ENCODE data around the gene MMAA.
"Not testable (repeated sequence)": the region's sequence is repeated elsewhere in the genome, so short reads cannot be mapped to it uniquely, and the experiment has no call there.

Gene MMAA

DNA sequence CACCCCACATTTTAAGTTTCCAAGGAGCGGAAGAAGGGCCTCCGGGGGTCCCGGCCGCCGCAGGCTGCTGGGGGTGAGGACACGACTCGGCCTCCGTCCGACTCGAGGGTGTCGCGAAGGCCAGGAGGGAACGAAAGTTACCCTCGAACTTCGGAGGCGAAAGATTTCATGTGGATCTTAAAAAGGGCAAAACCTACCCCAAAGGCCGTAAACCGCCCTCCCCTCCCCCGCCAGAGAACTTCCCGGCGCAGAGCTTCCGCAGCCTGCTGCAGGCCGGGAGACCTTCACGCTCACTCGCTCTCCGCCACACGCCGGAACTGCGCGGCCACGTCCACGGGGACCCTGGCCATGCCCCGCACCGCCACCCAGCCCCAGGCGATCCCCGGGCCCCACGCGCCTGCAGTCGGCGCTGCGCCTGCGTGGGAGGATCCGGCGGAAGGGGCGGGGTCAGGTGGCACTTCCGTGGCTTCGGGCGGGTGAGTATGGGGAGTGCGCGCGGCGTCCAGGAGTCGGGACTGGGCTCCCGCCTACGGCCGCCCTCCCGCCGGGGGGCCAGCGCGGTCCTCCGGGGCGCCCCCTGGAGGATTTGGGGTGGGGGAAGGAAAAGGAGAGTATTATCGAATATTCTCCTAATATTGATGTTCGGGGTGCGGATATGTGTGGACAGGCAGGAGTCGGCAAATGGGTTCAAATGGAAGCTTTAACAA, at the start of gene MMAA:
TSS of gene MMAA (plus strand) at position 454 of the 707 bp plus-strand sequence. CDS start 19,755 bp downstream, outside the sequence.
- peaks cover 5% of the 10 kb centered on the region for H3K9me3 Mint-ChIP-seq
- H3K27ac Mint-ChIP-seq: peak within 1 kb of the TSS; percentile 95
- peaks cover 6% of the 10 kb centered on the region for H3K36me3 Mint-ChIP-seq
- peaks cover under 1% of the 10 kb centered on the region for H3K27me3 Mint-ChIP-seq
- peak within 1 kb of the TSS; percentile 92 for H3K4me3 Mint-ChIP-seq
- H3K4me1 Mint-ChIP-seq: peaks cover 49% of the 10 kb centered on the region

DNA sequence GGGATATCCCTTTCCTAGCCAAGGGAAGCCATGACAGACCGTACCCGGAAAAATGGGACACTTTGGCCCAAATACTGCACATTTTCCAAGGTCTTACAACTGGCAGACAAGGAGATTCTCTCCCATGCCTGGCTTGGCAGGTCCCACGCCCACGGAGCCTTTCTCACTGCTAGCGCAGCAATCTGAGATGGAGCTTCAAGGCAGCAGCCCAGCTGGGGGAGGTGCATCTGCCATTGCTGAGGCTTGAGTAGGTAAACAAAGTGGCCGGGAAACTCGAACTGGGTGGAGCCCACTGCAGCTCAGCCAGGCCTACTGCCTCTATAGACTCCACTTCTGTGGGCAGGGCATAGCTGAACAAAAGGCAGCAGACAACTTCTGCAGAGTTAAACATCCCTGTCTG, 44.6 kb upstream of the MMAA start:
- not testable (repeated sequence) for H3K4me3 Mint-ChIP-seq, H3K4me1 Mint-ChIP-seq, H3K27ac Mint-ChIP-seq, H3K36me3 Mint-ChIP-seq
- Mint-ChIP-seq H3K27me3 (peaks cover 19% of the 10 kb centered on the region), H3K9me3 (peaks cover 17% of the 10 kb centered on the region)

DNA sequence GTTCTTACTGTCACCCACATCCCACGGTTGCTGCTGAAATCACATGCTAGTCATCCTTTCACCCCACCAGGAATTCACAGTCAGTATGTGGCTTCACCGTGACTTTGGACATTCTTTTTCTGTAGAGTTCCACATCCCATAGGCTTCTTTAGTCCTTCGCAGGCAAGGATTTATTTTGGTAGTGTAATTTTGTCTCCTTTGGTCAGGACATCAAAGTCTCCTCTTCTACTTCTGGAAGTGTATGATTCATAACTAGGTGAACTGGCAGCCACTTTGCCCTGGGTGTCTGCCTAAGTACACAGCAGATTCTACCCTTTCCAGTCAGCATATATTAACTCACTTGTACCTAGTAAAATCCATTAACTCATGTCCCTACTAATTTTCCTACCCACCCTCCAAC, 38.3 kb upstream of the MMAA start:
- Mint-ChIP-seq H3K27ac (no peak overlapping the region), H3K4me3 (no peak overlapping the region), H3K36me3 (no peaks in the 10 kb centered on the region), H3K4me1 (no peaks in the 10 kb centered on the region), H3K27me3 (peaks cover 7% of the 10 kb centered on the region), H3K9me3 (no peaks in the 10 kb centered on the region)

DNA sequence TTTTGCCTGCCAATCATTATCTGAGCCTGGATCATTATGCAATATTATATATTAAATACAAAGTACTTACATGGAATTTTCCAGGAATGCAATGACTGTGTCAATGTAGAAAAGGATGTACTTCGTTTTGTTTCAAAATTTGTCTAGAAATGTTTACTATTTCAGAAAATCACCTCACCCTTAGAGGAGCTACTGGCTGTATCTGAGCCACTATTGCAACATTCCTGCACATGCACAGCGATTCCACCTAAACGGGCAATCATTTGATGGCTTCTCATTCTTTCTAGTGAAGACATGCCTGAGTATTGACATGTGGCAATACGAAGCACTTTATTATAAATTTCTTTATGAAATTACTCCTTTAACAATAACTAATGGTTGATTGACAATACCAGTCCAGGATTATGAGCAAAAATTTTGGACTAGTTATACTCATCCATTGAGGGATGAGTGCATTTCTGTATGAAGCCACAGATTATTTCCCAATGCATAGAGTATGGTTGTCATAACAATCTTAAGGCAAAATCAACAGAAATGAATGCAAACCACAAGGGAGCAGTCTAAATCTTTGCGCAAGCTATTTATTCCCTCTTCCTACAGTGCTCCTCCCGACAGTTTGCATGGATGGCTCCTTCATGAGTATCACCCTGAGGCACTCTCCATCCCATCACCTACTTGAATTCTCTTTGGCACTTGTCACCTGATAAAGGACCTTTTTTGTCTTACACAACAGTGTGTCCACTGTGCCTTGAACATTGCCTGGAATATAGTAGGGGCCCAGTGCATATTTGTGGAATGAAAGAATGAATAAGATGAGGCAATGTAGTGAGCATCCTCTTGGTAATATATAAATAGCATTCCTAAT, 35.8 kb upstream of the MMAA start:
- no peaks in the 10 kb centered on the region for H3K36me3 Mint-ChIP-seq
- no peak overlapping the region for H3K27ac Mint-ChIP-seq
- H3K9me3 Mint-ChIP-seq: no peaks in the 10 kb centered on the region
- H3K4me1 Mint-ChIP-seq: no peaks in the 10 kb centered on the region
- H3K27me3 Mint-ChIP-seq: peaks cover 12% of the 10 kb centered on the region
- no peak overlapping the region for H3K4me3 Mint-ChIP-seq

DNA sequence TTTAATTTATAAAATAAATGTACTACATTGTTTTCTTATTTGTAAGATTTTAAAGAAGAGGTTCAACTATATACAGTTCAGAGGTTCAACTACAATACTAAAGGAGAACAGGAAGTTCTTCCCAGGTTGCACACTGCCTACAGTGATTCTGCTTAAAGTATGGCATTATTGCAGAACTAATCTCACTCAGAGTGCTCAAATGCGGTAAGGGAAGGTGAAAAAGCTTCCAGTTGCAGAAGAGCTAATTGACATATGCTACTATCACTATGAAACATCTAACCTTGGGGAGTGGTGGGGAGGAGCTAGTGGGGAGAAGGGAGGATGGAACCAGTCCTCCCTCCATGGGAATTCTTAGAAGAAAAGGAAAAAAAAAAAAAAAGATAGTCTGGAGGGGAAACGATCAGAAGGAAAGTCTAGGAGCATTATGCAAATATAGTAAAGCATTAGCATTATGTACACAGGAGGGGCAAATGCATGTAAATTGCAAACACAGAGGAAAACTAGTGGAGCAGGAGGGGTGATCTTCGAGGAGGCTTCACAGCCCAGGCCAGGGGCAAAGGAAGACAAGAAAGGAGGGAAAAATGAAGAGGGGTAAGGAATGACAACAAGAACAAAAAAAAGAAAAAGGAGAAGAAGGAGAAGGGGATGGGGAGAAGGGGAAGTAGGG, 32.0 kb upstream of the MMAA start:
- H3K27ac Mint-ChIP-seq: no peak overlapping the region
- no peak overlapping the region for H3K4me3 Mint-ChIP-seq
- H3K27me3 Mint-ChIP-seq: peaks cover 13% of the 10 kb centered on the region
- no peaks in the 10 kb centered on the region for H3K4me1 Mint-ChIP-seq
- H3K36me3 Mint-ChIP-seq: no peaks in the 10 kb centered on the region
- no peaks in the 10 kb centered on the region for H3K9me3 Mint-ChIP-seq

DNA sequence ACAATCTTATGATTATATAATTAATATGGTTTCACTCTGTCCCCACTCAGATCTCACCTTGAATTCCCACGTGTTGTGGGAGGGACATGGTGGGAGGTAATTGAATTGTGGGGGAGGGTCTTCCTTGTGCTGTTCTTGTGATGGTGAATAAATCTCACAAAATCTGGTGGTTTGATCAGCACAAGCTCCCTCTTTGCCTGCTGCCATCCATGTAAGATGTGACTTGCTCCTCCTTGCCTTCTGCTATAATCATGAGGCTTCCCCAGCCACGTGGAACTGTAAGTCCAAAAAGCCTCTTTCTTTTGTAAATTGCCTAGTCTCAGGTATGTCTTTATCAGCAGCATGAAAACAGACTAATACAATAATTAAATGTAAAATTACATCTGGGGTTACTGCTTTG, 29.8 kb upstream of the MMAA start:
- peaks cover 18% of the 10 kb centered on the region for H3K27me3 Mint-ChIP-seq
- not testable (repeated sequence) for H3K27ac Mint-ChIP-seq, H3K4me3 Mint-ChIP-seq, H3K36me3 Mint-ChIP-seq, H3K4me1 Mint-ChIP-seq, H3K9me3 Mint-ChIP-seq

DNA sequence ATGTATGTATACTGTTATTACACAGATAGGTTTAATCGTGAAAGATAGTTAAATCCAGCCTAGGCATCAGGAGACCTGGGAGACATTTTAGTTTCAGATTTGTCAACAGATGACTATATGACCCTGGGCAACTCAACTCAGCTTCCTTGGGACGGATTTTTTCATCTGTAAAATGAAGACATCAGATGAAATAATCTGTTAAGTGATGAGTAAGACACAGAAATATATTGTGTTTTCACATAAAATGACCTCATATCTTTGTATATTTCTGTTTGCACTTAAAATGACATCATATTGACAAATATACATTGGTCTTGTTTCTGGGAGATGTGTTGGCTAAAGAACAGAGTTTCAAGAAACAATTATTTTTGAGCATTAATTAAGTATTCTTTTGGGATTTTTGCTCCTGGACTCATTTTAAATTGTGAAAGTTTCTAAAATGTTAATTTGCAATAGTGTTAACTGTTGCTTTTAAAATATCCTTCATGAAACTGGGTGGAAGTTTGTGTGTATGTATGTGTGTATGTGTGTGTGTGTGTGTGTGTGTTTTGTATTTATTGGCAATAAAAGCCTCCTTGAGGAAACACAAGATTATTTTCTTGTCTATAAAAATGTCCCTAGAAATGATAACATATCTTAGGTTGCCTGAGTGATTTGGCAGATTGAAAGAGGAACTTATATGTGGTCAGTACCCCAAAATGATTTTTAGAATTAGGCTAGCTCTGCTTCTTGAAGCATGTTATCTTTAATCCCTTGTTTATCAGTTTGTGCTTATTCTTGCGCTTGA, 29.1 kb upstream of the MMAA start:
- no peak overlapping the region for H3K27ac Mint-ChIP-seq
- peaks cover 21% of the 10 kb centered on the region for H3K27me3 Mint-ChIP-seq
- H3K36me3 Mint-ChIP-seq: no peaks in the 10 kb centered on the region
- no peaks in the 10 kb centered on the region for H3K4me1 Mint-ChIP-seq
- no peaks in the 10 kb centered on the region for H3K9me3 Mint-ChIP-seq
- H3K4me3 Mint-ChIP-seq: no peak overlapping the region

DNA sequence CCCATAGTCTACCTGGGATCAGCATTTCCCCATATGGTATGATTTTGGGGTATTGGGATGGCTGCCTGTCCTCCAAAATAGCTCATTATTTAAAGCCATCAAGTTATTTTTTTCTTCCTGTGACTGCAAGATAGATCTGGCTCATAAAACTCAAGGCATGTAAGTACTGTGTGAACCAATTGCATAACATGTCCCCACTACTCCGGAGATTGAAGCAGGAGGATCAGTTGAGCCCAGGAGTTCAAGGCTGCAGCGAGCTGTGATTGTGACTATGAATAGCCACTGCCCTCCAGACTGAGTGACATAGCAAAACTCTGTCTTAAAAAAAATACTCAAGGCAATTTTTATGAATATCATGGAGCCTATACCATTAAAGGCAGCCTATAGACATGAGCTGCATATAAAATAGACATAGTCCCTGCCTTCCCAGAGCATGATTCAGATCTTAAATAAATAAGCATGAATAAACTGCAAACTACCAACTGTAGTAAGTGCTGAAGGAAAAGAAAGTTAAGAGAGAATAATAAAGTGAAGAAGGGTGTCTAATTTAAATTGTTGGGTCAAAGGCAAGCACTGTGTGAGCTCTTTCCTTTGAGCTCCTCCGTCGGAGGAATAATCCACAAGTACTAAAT, 16.9 kb upstream of the MMAA start:
- Mint-ChIP-seq H3K9me3 (peaks cover 9% of the 10 kb centered on the region), H3K4me1 (no peaks in the 10 kb centered on the region), H3K36me3 (peaks cover 7% of the 10 kb centered on the region), H3K27ac (no peak overlapping the region), H3K27me3 (peaks cover 17% of the 10 kb centered on the region), H3K4me3 (no peak overlapping the region)

DNA sequence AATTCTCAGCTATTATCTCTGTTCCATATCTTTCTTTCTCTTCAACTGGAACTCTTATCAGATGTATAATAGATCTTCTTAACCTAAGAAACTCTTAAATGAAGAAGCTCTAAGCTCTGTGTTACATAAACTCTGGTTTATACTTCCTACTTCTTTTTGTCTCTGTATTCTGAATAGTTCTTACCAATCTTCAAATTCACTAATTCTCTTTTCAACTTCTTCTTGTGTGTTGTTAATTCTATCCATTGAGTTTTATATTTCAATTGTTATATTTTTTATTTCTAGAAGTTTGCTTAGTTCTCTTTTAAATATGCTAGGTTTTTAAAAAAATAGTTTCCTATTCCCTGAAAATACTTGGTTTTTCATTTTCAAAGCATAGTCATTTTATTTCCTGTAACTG, 13.2 kb upstream of the MMAA start:
- Mint-ChIP-seq H3K9me3 (peaks cover 9% of the 10 kb centered on the region), H3K36me3 (peaks cover 5% of the 10 kb centered on the region), H3K4me1 (no peaks in the 10 kb centered on the region), H3K27ac (no peak overlapping the region), H3K4me3 (no peak overlapping the region), H3K27me3 (peaks cover 7% of the 10 kb centered on the region)

DNA sequence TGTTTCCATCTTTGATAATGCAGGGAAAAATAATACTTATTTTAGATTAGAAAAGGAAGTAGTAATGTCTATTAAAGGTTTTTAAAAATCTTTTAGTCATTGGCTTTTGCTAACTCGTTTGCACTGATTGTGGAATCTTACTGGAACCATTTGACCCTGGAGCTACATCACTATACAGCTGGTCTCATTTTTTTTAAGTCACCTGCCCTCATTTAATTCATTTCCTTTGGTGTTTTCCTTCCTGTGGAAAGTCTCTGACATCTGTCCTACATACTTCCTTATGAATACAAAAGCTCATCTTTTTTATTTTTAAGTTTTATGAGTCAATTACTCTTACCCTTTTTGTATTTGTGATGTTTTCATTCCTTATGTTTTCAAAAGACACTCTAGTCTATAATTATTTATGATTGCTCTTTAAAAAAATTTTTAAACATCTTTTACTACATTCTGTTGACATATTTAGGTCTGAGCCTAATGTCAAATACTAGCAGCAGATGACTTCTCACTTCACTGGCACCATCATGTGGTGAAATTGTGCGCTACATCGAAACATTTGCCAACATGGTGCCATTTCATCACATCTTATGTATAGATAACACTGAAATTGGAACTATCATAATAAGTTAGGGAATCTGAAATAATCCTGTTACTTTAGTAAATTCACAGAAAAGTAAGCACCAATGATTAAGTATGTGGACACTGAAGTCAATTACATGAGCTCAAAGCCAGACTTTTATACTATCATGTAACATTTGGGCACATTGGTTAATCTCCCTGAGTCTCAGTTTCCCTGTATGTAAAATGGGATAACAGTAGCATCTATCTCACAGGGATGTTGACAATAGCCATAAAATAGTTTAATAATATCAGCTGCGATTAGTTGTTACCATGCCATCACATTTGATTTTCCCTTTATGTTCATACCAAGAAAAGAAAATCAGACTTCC, 9.4 kb upstream of the MMAA start:
- Mint-ChIP-seq H3K4me1 (peaks cover 5% of the 10 kb centered on the region), H3K27me3 (peaks cover 7% of the 10 kb centered on the region), H3K27ac (no peak overlapping the region), H3K9me3 (peaks cover 9% of the 10 kb centered on the region), H3K36me3 (peaks cover 5% of the 10 kb centered on the region), H3K4me3 (no peak overlapping the region)

DNA sequence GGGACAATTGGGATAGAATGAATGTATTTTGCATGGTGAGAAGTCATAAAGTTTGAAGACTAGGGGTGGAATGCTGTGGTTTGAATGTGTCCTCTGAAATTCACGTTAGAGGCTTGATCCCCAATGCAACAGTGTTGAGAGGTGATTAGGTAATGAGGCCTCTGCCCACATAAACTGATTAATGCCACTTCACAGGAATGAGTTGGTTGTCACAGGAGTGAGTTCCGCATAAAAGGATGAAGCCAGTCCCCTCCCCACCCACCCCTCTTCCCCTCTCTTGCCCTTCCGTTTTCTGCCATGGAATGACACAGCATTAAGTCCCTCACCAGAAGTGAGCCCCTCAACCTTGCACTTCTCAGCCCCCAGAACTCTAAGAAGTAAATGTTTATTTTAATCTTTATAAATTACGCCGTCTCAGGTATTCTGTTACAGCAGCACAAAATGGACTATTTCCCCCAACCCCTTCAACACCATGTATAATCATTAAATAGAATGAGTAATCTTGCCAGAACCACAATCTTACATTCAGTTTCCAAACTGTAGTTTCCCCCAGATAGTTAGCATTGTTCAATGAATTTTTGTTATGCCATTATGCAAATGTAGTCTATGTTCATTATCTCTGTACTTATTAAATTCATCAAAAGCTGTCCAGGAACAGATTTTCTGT, 5.5 kb upstream of the MMAA start:
- Mint-ChIP-seq H3K4me1 (peaks cover 23% of the 10 kb centered on the region), H3K9me3 (no peaks in the 10 kb centered on the region), H3K27ac (no peak overlapping the region), H3K4me3 (no peak overlapping the region), H3K36me3 (no peaks in the 10 kb centered on the region), H3K27me3 (peaks cover 2% of the 10 kb centered on the region)

DNA sequence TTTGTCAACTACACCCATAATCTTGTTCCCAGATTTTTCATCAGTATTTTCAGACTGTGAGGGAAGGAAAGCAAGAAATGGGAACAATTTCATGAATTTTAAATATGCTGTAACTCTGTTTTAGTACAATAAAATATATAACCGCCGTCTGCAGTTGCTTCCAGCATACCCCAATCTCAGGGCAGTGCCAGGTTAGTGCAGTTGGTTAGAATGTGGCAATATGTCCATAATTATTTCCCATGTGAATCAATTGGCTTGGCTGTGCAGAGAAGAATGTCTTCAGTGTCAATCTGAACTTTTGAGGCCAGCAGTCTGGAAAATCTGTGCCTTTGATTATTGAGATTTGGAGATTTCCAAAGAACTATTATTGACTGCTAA, 5.0 kb upstream of the MMAA start:
- peaks cover 23% of the 10 kb centered on the region for H3K4me1 Mint-ChIP-seq
- no peaks in the 10 kb centered on the region for H3K36me3 Mint-ChIP-seq
- no peak overlapping the region for H3K27ac Mint-ChIP-seq
- no peaks in the 10 kb centered on the region for H3K9me3 Mint-ChIP-seq
- H3K27me3 Mint-ChIP-seq: peaks cover 2% of the 10 kb centered on the region
- no peak overlapping the region for H3K4me3 Mint-ChIP-seq

DNA sequence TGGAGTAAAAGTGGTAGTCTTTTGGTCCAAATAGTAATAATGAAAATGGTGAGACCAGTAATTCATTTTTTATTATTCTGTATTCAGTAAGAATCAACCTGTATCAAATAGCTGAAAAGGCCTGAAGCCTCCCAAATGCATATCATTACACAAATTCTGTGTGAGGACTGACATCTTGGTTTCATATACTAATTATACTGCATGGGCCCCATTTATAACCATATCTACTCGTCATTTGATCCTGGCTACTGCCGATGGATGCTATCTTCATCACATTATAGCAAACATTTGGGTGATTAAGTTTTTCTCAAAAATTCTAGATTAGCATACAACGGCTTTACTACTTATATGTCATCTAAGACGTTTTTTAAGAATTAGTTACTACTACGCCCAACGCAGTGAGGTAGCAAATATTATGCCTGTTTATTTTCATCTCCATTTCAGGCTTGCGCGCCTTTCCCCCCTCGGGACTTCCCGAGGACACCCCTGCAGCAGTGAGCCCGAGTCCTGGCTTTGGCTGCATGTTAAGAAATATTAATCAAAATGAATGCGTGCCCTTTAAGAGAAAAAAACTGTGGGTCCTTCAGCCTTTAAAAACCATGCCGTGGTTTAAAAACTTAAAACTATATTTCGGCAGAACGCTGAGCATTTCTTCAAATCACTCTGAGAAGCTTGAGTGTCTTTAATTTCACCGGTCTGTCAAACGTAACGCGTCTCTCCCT, 814 bp upstream of the MMAA start:
- H3K36me3 Mint-ChIP-seq: peaks cover 6% of the 10 kb centered on the region
- H3K4me1 Mint-ChIP-seq: peaks cover 46% of the 10 kb centered on the region
- peak overlapping the region; percentile 95 for H3K27ac Mint-ChIP-seq
- peak overlapping the region; percentile 92 for H3K4me3 Mint-ChIP-seq
- H3K9me3 Mint-ChIP-seq: peaks cover 5% of the 10 kb centered on the region
- H3K27me3 Mint-ChIP-seq: peaks cover 2% of the 10 kb centered on the region

Data from activated naive CD4-positive, alpha-beta T cell treated with anti-CD3 and anti-CD28 coated beads, Interleukin-2, amount 50 U/mL, for 24 hours (primary cell).